SK-N-MC (cell line): ENCODE measurements around the gene FREM2.

Experiments used
- EZH2 ChIP-seq: fragments of 200-600 bp; sonication (generic); IDR thresholded peaks from one replicate; pipeline ENCODE4 v1.6.1; 2017; ENCODE audit warnings: antibody characterized with exemption
- FOXP2 ChIP-seq: optimal IDR thresholded peaks from 2 replicates; pipeline ENCODE3; 2011; ENCODE audit warnings: mild to moderate bottlenecking, moderate library complexity; ENCODE audit not compliant: insufficient read depth; ENCODE audit errors: extremely low read length, control extremely low read depth
- POLR2AphosphoS5 ChIP-seq: IDR thresholded peaks from 2 replicates; pipeline ENCODE4 v1.6.1; 2012; ENCODE audit warnings: mild to moderate bottlenecking, low read depth, low read length, borderline replicate concordance

GRCh38 chr13:38905861-38906260 is 219.0 kb downstream of the FREM2 start:
- no peak for TF ChIP-seq POLR2AphosphoS5
- TF ChIP-seq EZH2: no peak
- no peak for TF ChIP-seq FOXP2
